A172 (cell line): ENCODE results near the gene RAB33B. TPM values are rescaled to one million over a fixed set of nuclear protein-coding genes. Genes with fewer than 3 reads are reported as not detected.
"Not testable (repeated sequence)": the region's sequence is repeated elsewhere in the genome, so short reads cannot be mapped to it uniquely, and the experiment has no call there.

Source experiments
- DNase-seq: peaks from one replicate; pipeline ENCODE4 v3.0.0-alpha.2; 2015; ENCODE audit warnings: low spot score
- total RNA-seq: library from RNA; depleted of rRNA; stranded (reverse); fragments of >200 nt; shearing (Covaris generic); gene quantifications from 2 replicates; pipeline ENCODE4 v1.2.3, GENCODE V29; 2014; rRNA removed

The RAB33B gene
- 4.2 and 5.4 TPM in 2 replicates for total RNA-seq

- DNase-seq: no peak
These were observed at the start of gene RAB33B for GRCh38 chr4:139454111-139455045. Gene RAB33B, plus strand, starts transcription at chr4:139454121. Its CDS starts 75 bp downstream, at chr4:139454196.

- no peak for DNase-seq
These were observed 43.6 kb upstream of the RAB33B start for GRCh38 chr4:139410312-139410711.

- DNase-seq: not testable (repeated sequence)
These were observed 39.2 kb upstream of the RAB33B start for GRCh38 chr4:139414671-139415210.

DNA sequence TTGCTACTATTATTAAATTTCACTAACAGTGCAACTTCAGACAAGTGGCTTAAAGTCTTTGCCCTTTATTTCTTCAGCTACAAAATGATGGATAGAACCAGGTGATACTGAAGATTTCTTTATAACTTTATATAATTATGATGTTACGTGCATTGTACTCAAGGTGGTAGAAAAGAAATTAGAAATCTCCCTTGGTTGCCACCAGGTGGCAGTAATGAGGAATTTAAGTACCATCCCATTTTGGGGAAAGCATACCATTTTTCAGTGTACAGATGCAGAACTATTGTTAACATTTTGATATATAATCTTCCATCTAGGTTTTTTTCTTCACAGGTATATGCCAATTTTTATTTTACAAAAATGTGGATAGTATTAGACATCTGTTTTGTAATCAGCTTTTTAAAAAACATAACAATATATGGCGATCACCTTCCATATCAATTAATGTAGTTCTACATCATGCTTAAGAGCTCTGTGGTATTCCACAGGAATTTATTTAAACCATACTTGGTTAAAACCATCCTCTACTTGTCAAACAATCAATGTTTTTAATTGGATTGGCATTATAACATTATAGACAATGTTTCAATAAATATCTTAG, 37.7 kb upstream of the RAB33B start:
- peak; percentile 14 for DNase-seq

DNA sequence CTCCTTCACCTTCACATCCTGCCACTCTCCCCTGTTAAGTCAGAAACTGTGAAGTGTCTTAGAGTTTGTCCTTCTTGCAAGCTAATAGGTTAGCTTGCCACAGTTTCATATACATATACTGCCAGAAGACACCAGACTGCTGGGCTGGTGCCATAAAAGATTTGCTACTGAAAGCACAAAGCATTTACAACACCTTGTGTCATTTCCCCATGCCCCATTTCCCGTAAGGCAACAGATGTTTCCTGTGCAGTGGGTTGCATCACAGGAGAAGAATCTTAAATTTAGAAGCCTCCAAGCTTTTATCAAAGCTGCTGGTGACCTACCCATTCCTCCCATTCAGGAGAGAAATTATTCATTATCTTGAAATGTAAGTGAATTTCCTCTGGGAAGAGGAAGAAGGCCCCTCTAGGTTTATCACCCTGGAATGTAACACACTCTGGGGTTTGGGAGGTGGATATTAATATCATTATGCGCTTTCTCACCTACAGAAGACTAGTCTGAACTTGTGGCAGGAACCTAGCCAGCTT, 34.5 kb upstream of the RAB33B start:
- DNase-seq: peak; percentile 49

- no peak for DNase-seq
These were observed 33.3 kb upstream of the RAB33B start for GRCh38 chr4:139420652-139421051.

DNA sequence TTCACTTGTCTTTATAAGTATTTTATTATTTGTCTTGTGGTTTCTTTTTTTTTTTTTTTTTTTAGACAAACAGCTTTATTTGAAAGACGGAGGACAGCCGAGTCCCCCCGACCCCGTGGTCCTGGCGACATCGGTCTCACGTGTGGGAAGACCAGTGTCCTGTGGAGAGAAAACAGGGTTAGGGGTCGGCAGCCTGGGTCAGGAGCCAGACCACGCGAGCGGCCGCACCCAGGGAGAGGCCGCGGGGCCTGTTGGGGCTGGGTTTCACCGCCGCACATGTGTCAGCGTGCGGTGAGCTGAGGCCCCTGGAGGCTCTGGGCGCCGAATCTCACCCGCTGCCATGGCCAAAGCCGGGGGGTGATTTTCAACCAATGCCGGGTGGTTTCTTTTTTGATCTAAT, 17.8 kb upstream of the RAB33B start:
- no peak for DNase-seq

DNA sequence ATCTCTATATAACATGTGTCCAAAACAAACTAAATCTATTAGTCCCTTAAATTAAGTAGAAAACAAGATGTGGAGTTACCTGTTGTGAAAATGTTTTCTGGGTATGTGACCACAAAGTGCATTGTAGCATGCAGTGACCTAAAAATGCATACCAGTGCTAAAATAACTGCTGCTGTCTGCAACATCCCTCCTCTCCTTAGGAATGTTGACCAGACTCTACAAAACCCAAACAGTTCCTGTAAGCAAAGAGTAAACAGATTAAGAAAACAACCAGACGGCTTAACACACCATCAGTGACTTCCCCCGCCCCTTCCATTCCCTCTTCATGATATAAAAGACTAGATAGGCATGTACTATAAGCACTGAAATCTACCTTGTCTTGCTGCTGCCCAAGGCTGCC, 15.8 kb upstream of the RAB33B start:
- DNase-seq: no peak

DNA sequence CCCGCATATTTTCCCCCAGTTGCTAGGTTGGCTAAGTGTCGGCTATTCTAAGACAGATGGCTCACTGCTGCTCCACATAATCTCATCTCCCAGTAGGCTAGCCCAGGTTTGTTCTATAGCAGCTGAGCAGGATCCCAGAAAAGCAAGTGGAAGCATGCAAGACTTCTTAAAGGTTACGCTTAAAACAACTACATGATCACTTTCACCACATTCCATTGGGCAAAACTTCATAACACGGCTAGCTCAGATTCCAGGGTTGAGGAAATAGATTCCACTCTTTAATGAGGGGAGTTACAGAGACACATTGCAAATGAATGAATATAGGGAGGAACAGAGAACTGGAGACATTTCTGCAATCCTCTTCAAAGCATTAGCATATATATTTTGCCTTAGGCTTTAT, 12.9 kb upstream of the RAB33B start:
- DNase-seq: no peak

- DNase-seq: no peak
These were observed 10.3 kb upstream of the RAB33B start for GRCh38 chr4:139443661-139444060.

GRCh38 chr4:139444881-139445280, 9.0 kb upstream of the RAB33B start:
- not testable (repeated sequence) for DNase-seq

DNA sequence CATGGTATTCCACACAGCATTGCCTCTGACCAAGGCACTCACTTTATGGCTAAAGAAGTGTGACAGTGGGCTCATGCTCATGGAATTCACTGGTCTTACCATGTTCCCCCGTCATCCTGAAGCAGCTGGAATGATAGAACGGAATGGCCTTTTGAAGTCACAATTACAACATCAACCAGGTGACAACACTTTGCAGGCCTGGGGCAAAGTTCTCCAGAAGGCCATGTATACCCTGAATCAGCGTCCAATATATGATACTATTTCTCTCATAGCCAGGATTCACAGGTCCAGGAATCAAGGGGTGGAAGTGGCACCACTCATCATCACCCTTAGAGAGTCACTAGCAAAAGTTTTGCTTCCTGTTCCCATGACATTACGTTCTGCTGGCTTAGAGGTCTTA, 6.8 kb upstream of the RAB33B start:
- DNase-seq: not testable (repeated sequence)

- no peak for DNase-seq
These were observed 3.3 kb upstream of the RAB33B start for GRCh38 chr4:139450586-139450985.

DNA sequence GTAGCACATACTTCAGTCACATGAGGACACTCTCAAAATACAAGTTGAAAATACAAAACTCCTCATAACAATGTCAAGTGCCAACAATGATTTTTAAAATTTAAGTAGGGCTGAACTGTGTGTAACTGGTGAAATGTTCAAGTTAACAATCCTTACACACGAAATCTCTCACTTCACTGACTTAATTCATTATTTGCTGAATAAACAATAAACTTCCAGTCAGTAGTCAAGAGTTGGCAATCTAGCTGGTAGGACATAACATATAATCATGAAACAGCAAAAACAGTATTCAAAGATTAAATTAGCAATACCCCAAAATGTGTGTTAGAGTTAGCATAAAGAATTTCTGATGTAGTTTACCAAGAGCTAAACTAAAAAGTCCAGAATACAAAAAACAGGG, 1.9 kb upstream of the RAB33B start:
- DNase-seq: no peak

DNA sequence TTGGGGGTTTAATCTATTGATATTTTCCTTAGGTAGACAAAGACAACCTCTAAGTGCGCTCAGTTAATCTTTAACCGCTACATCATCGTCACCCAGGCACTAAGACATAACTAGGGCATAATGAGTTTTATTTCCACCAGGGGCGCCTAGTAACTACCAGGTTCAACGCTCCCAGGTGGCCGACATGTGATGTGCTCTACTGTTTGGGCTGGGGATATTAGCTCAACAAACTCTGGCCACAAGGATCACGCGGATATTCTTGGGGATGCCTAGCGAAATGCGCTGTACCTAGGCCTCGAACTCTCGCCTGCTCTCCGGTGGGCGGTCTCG, 915 bp upstream of the RAB33B start:
- peak; percentile 75 for DNase-seq

GRCh38 chr4:139453371-139454110, 380 bp upstream of the RAB33B start:
- DNase-seq: peak; percentile 94

- DNase-seq: no peak
These were observed 1.2 kb downstream of the RAB33B start for GRCh38 chr4:139455126-139455538.

DNA sequence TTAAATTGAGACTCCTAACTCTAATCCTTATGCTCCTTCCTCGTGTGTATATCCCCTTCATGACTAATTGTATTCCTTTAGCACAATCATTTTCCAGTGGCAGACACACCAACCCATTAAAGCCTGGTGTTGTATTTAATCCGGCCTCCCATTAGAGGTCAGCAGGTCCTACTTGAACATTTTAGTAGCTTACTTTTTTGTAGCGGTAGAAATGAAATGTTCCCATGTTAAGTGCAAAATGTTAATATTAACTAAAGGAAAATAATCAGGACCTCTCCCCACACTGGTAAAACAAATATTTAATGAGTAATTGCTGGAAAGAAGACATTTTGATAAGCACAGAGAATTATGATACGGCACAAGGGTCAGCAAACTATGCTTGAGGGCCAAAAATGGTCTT, 3.4 kb downstream of the RAB33B start:
- no peak for DNase-seq

DNA sequence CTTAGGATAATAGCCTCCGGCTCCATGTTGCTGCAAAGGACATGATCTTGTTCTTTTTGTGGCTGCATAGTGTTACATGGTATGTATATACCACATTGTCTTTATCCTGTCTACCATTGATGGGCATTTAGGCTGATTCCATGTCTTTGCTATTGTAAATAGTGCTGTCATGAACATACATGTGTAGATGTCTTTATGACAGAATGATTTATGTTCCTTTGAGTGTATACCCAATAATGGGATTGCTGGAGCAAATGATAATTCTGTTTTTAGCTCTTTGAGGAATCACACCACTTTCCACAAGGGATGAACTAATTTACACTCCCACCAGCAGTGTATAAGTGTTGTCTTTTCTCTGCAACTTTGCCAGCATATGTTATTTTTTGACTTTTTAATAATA, 4.6 kb downstream of the RAB33B start:
- no peak for DNase-seq

GRCh38 chr4:139458999-139459398, 5.1 kb downstream of the RAB33B start:
- no peak for DNase-seq

- no peak for DNase-seq
These were observed 6.6 kb downstream of the RAB33B start for GRCh38 chr4:139460565-139460964.

DNA sequence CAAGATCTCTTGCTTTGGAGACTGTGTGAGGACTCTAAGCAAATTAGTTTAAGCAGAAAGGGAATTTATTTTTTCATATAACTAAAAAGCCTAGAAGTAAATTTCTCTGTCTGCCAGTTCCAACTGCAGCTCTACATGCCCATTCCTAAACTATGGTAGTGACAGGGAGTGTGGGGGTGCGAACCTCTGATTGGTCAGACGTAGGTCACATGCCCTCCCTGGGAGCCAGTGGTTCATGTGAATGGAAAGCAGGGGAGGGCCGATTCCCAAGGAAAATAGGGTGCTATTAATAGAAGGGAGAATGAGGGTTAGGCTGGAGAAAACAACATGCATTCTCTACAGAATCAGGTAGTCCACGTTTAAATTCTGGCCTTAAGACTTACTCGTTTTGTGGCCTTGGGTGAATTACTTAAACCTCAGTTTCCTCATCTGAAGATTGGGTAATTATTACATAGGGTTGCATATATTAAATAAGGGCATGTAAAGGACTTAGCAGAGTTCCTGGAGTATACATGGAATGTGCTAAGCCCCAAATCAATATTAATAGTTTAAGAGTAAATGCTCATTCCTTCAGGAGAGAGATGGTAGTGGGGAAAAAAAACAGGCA, 7.2 kb downstream of the RAB33B start:
- DNase-seq: peak; percentile 18
